Activated naive CD4-positive, alpha-beta T cell (primary cell): ENCODE data around the gene DPP7.
"Not testable (repeated sequence)": the region's sequence is repeated elsewhere in the genome, so short reads cannot be mapped to it uniquely, and the experiment has no call there.

ENCODE experiments used
- DNase-seq, 4 experiments: peaks; one replicate each; lab custom pipeline; 2025; lab: John Stamatoyannopoulos, UW

DPP7 gene

GRCh38 chr9:137070906-137071275 is 43.6 kb downstream of the DPP7 start:
- no peak for DNase-seq

GRCh38 chr9:137070201-137070905 is 44.2 kb downstream of the DPP7 start, which contains the start of gene SAPCD2:
Gene SAPCD2, minus strand, starts transcription at chr9:137070557. Its CDS starts 97 bp downstream, at chr9:137070460.
- DNase-seq, result peak; percentile 51 to 71 (median 64)

- DNase-seq, result no peak
These were observed 44.9 kb downstream of the DPP7 start for GRCh38 chr9:137069508-137070091.

GRCh38 chr9:137068539-137069507 is 45.7 kb downstream of the DPP7 start:
- DNase-seq, result no peak

GRCh38 chr9:137067860-137068538 is 46.5 kb downstream of the DPP7 start:
- peak; percentile 50 to 77 (median 71) for DNase-seq

- DNase-seq, result no peak
These were observed 48.3 kb downstream of the DPP7 start for GRCh38 chr9:137066096-137066861.

- DNase-seq, result no peak
These were observed 49.1 kb downstream of the DPP7 start for GRCh38 chr9:137065336-137065967.

- DNase-seq, result no peak
These were observed 49.7 kb downstream of the DPP7 start for GRCh38 chr9:137064880-137065164.

- DNase-seq, result peak; percentile 26 to 51 (median 46)
These were observed 50.3 kb downstream of the DPP7 start for GRCh38 chr9:137064027-137064879.

- DNase-seq, result no peak
These were observed 51.1 kb downstream of the DPP7 start for GRCh38 chr9:137063311-137064026.

- not testable (repeated sequence) for DNase-seq
These were observed 51.7 kb downstream of the DPP7 start for GRCh38 chr9:137062798-137063197.

- no peak for DNase-seq
These were observed 52.1 kb downstream of the DPP7 start for GRCh38 chr9:137062384-137062783.
